Heart right ventricle (tissue), 16 donors: ENCODE measurements around the gene SSR1. TPM values are rescaled to one million over a fixed set of nuclear protein-coding genes. Genes with fewer than 3 reads are reported as not detected.

Experiments used
- ATAC-seq, 8 donors: fragments of 200-7000 bp; cut with Tn5 transposase; one replicate each; pipeline ENCODE4 v1.9.1; 2020; ENCODE audit warnings: mild to moderate bottlenecking in 8 of 8, moderate library complexity in 8 of 8, moderate number of reproducible peaks in 1 of 8
- DNase-seq, 2 donors: peaks; one replicate each; pipeline ENCODE4 v3.0.0-alpha.2; 2020
- H3K27ac ChIP-seq, 10 donors: fragments of 200-600 bp; sonication (generic) in 2 of 10; one replicate each; pipeline versions ENCODE4 v1.5.0 to v1.8.0; 2020 to 2022; ENCODE audit warnings: mild to moderate bottlenecking in 3 of 10
- H3K27me3 ChIP-seq, 7 donors: fragments of 200-600 bp; one replicate each; pipeline ENCODE4 v1.8.0; 2021 to 2022; ENCODE audit warnings: mild to moderate bottlenecking in 2 of 7
- H3K36me3 ChIP-seq, 9 donors: fragments of 200-600 bp; sonication (generic) in 1 of 9; one replicate each; pipeline versions ENCODE4 v1.5.0 to v1.8.0; 2020 to 2022; ENCODE audit warnings: mild to moderate bottlenecking in 2 of 9
- H3K4me1 ChIP-seq, 9 donors: fragments of 200-600 bp; sonication (generic) in 1 of 9; one replicate each; pipeline versions ENCODE4 v1.5.0 to v1.8.0; 2020 to 2022; ENCODE audit warnings: mild to moderate bottlenecking in 4 of 9
- H3K4me3 ChIP-seq, 10 donors: fragments of 200-600 bp; sonication (generic) in 2 of 10; one replicate each; pipeline versions ENCODE4 v1.5.0 to v1.8.0; 2020 to 2022; ENCODE audit warnings: mild to moderate bottlenecking in 7 of 10, moderate library complexity in 2 of 10
- H3K9me3 ChIP-seq, 11 donors: fragments of 200-600 bp in 10 of 11; sonication (generic) in 2 of 11; one replicate each; pipeline versions ENCODE4 v1.5.0 to v1.8.0; 2013 to 2022; ENCODE audit warnings: mild to moderate bottlenecking in 2 of 11, control low read depth in 1 of 11, moderate library complexity in 1 of 11
- WGBS, 2 donors: extraction: QIAGEN DNeasy Blood & Tissue Kit; methylation state at CpG; one replicate each; pipeline ENCODE4 v1.1.7; 2013; ENCODE audit warnings: inconsistent platforms in 1 of 2; 5-methylcytosine and 5-hydroxymethylcytosine counted together
- intact Hi-C, 10 donors: fragments of 100-400 bp; cut with DNase I; formaldehyde crosslinking; loops; one replicate each; pipeline versions ENCODE4 v1.11.1 to v1.14.2; 2022
- polyA plus RNA-seq, 2 donors: library from polyadenylated mRNA; stranded (reverse); fragments of 200-250 nt; gene quantifications; one replicate each; pipeline ENCODE4 v1.2.3, GENCODE V29; 2013
- total RNA-seq, 10 donors: library from RNA; stranded (reverse); fragmentation: NEBNext Ultra II Directional in 3 of 10; extraction: Animal tissue kit (Norgen Biotek cat#: 25700) in 3 of 10; gene quantifications; one replicate each; pipeline versions ENCODE4 v1.2.1 to v1.2.4, GENCODE V29; 2021 to 2023
- TF ChIP-seq, protein P1 (sequence below), 9 donors: fragments of 200-600 bp; sonication (generic) in 2 of 9; IDR thresholded peaks; one replicate each; pipeline versions ENCODE4 v1.5.0 to v1.8.0; 2021 to 2022; ENCODE audit warnings: antibody characterized with exemption in 9 of 9, mild to moderate bottlenecking in 5 of 9, moderate library complexity in 1 of 9
- donor health status: Arrhythmogenic right ventricular cardiomyopathy.
- donor health status: ischemic (EF 13 %, LVEDD 7.1; RV severe dilation, severe dysfunction).
- donor health status: healthy with polysubstance abuse.
- donor health status: DM: no; HTN: yes; CAD: no.
- donor health status: DM: no; HTN: no; CAD: no.
- donor health status: ischemic (EF 25% LVEDD 6.9; RV normal size, moderate dysfunction).
- donor health status: ischemic (EF 25% LVEDD 5.7; RV mildly dilated, moderate dysfunction).
- donor health status: healthy.
- donor health status: DM: yes; HTN: yes; CAD: no.
- donor health status: Ischemic cardiomyopathy.
- donor health status: ischemic (EF 35%, LVEDD 5.7; RV mildly dilated, moderate dysfunction).
- donor health status: nonischemic (EF 11% LVEDD 7.7; RV severe dilation, severe dysfunction).
- donor health status: DM: yes; HTN: yes; CAD: no.
- donor health status: PGD.
- donor health status: ischemic (EF 29% LVEDD 5.4; RV normal size, mild dysfunction).
- donor health status: nonischemic (EF 23%, LVEDD 6.1; RV moderate dilation, normal function).

Gene SSR1
- total and polyA plus RNA-seq, 12 donors = 8.3 to 80.5 (median 60.8) TPM

DNA sequence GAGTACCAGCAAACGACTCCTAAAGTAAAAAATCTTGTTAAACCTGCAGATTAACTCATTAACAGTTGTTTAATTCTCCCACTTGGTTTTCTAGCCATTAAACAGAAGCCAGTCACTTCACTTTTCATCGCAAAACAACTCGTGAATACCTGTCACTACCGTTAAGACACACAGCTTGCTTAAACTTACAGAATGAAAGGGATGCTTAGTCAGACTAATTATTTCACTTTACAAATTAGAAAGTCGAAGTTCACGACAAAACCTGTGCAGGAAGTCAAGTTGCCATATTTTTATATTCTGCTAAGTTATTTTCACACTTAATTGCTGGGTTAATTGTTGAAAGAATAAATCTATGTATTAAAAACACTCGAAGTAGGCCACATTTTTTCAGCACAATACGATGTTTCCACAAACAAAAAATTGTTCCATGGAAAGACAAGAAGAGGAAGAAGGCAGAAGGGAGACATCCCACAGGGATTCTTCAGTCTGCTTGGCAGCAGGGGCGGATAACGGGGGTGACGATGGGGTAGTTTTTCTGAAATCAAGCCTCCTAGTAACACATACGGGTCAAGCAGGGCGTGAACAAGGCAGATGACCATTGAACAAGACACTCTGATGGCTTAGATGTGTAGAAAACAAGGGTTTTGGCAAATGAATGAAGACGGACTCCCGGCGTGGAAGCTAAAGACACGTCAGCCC is 933 bp downstream of the SSR1 start:
- Histone ChIP-seq H3K4me1 (peaks cover 6 to 58% (median 31%) of the 10 kb centered on the region in 9 donors), H3K4me3 (peak overlapping the region; percentile 75 to 100 (median 97)), H3K27me3 (no peaks in the 10 kb centered on the region), H3K9me3 (no peaks in the 10 kb centered on the region), H3K27ac (peak overlapping the region; percentile 80 to 99 (median 96)), H3K36me3 (peaks cover 0 to 33% (median 15%) of the 10 kb centered on the region in 9 donors)
- DNase-seq (no peak), ATAC-seq (peak in 2 of 8 donors; percentile 1 to 6)
- 2% methylated on average over 17 of the region's 17 CpGs for WGBS, 2 donors
- intact Hi-C loops = loop anchor here in 7 of 10 donors (2.0 to 10.0 kb wide), 5 partner anchors 73 to 285 kb away; partner anchors contain the start of genes CAGE1 (in 7 of the 7), RIOK1 (in 7 of the 7) and SNRNP48 (in 1 of the 7)
- TF ChIP-seq, protein P1, sequence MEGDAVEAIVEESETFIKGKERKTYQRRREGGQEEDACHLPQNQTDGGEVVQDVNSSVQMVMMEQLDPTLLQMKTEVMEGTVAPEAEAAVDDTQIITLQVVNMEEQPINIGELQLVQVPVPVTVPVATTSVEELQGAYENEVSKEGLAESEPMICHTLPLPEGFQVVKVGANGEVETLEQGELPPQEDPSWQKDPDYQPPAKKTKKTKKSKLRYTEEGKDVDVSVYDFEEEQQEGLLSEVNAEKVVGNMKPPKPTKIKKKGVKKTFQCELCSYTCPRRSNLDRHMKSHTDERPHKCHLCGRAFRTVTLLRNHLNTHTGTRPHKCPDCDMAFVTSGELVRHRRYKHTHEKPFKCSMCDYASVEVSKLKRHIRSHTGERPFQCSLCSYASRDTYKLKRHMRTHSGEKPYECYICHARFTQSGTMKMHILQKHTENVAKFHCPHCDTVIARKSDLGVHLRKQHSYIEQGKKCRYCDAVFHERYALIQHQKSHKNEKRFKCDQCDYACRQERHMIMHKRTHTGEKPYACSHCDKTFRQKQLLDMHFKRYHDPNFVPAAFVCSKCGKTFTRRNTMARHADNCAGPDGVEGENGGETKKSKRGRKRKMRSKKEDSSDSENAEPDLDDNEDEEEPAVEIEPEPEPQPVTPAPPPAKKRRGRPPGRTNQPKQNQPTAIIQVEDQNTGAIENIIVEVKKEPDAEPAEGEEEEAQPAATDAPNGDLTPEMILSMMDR (IDR thresholded peaks at IDR 0.05) = no peak

DNA sequence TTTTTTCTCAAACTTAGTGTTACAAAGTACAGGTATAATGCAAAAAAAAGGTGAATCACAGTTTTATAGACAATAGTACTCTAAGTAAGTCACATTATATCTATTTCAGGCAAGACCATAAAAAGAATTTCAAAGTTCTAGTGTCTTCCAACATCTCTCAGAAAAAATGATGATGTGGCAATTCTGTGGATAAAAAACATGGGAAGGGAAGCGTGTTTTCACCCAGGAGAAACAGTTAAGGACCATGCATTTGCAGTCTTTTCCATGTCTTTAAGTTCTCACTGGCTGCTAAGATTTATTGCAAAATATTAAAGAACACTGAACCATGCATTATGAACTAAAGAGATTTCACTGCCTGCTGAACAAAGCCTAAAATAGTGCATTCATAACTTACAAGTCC is 1.8 kb downstream of the SSR1 start:
- H3K27me3 ChIP-seq = no peaks in the 10 kb centered on the region
- TF ChIP-seq, protein P1 (IDR thresholded peaks at IDR 0.05) = no peak
- H3K9me3 ChIP-seq = no peaks in the 10 kb centered on the region
- peaks cover 0 to 42% (median 17%) of the 10 kb centered on the region in 9 donors for H3K36me3 ChIP-seq
- H3K27ac ChIP-seq = peak overlapping the region in 1 of 10 donors; percentile 98
- WGBS, 2 donors = 72 to 73% methylated on average over 1 of the region's 1 CpG
- ATAC-seq (no peak), DNase-seq (no peak)
- peak overlapping the region in 5 of 10 donors; percentile 2 to 100 (median 97) for H3K4me3 ChIP-seq
- intact Hi-C loops = loop anchor here in 5 of 10 donors (5.0 to 10.0 kb wide), 4 partner anchors 74 to 286 kb away; partner anchors contain the start of genes CAGE1 (in 3 of the 5), RIOK1 (in 3 of the 5) and SNRNP48 (in 1 of the 5)
- peaks cover 6 to 58% (median 31%) of the 10 kb centered on the region in 9 donors for H3K4me1 ChIP-seq

DNA sequence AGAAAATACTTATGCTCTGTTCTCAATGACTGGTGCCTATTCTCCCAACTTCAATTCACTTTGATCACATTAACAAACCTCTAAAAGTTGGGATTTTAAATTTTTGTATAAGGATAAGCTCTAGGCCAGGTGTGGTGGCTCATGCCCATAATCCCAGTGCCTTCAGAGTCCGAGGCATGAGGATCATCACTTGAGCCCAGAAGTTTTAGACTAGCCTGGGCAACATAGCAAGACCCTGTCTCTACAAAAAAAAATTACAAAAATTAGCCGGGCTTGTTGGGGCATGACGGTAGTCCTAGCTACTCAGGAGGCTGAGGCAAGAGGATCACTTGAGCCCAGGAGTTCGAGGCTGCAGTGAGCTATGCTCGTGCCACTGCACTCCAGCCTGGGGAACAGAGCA is 3.9 kb downstream of the SSR1 start:
- ATAC-seq (no peak), DNase-seq (no peak)
- H3K4me3 ChIP-seq = no peak overlapping the region
- H3K27me3 ChIP-seq = no peaks in the 10 kb centered on the region
- no peaks in the 10 kb centered on the region for H3K9me3 ChIP-seq
- 59 to 76% methylated on average over 5 of the region's 5 CpGs for WGBS, 2 donors
- H3K4me1 ChIP-seq = peaks cover 6 to 56% (median 31%) of the 10 kb centered on the region in 9 donors
- H3K36me3 ChIP-seq = peaks cover 0 to 64% (median 25%) of the 10 kb centered on the region in 9 donors
- intact Hi-C loops = loop anchor here in 1 of 10 donors (10.0 kb wide), 1 partner anchor 106 kb away; no protein-coding TSS in a partner anchor
- H3K27ac ChIP-seq = no peak overlapping the region
- TF ChIP-seq, protein P1 (IDR thresholded peaks at IDR 0.05) = no peak

DNA sequence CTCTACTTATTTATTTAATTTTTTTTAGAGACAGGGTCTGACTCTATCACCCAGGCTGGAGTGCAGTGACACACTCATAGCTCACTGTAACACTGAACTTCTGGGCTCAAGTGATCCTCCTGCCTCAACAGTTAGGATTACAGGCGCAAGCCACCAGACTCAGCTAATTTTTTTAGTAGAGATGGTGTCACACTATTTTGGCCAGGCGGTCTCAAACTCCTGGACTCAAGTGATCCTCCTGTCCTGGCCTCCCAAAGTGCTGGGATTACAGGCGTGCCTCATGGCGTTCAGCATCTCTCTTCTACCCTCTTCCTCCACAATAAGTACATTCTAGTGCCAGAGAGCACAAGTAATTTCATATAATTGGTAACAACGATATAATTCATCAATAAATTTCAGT is 5.5 kb downstream of the SSR1 start:
- intact Hi-C loops = loop anchor here in 1 of 10 donors (10.0 kb wide), 1 partner anchor 107 kb away; no protein-coding TSS in a partner anchor
- H3K4me3 ChIP-seq = no peak overlapping the region

More for the DNA sequence above, 5.5 kb downstream of the SSR1 start:
- ATAC-seq = no peak
- no peak overlapping the region for H3K27ac ChIP-seq
- no peaks in the 10 kb centered on the region for H3K27me3 ChIP-seq
- H3K9me3 ChIP-seq = no peaks in the 10 kb centered on the region
- H3K4me1 ChIP-seq = peaks cover 6 to 47% (median 30%) of the 10 kb centered on the region in 9 donors
- peaks cover 0 to 79% (median 32%) of the 10 kb centered on the region in 9 donors for H3K36me3 ChIP-seq
- TF ChIP-seq, protein P1 (IDR thresholded peaks at IDR 0.05) = no peak
- DNase-seq = no peak
- 97 to 98% methylated on average over 5 of the region's 5 CpGs for WGBS, 2 donors
